IMR-90 (cell line): ENCODE results near the gene PKD1L1. TPM values are rescaled to one million over a fixed set of nuclear protein-coding genes. Genes with fewer than 3 reads are reported as not detected.

Source experiments
- ATAC-seq: fragments of 200-7000 bp; cut with Tn5 transposase; 2 replicates; pipeline ENCODE4 v1.9.1; 2020; ENCODE audit warnings: low read depth, mild to moderate bottlenecking, moderate library complexity
- BruUV-seq: library from RNA; stranded (reverse); fragments of 400-500 nt; replicated peaks from 2 replicates; lab custom pipeline; 2021; lab: Mats Ljungman, UMichigan
- CTCF ChIA-PET: fragments of 300-600 bp; formaldehyde crosslinking; extraction: SDS; loops from one replicate; lab custom pipeline; 2021; ENCODE audit warnings: antibody characterized with exemption; lab: Yijun Ruan, JAX
- POLR2A ChIA-PET: fragments of 300-600 bp; sonication (Branson Sonifier 250); formaldehyde crosslinking; loops from one replicate; lab custom pipeline; 2022; ENCODE audit warnings: antibody characterized with exemption; ENCODE audit not compliant: unreplicated experiment; lab: Charles Lee
- DNase-seq: peaks from one replicate; pipeline ENCODE4 v3.0.0; 2013
- H2AFZ ChIP-seq: replicated peaks from 2 replicates; pipeline ENCODE3; 2013; ENCODE audit warnings: low read length, mild to moderate bottlenecking; ENCODE audit not compliant: poor library complexity
- H2AK5ac ChIP-seq: 2 replicates; pipeline ENCODE4 v1.6.1; 2013; ENCODE audit warnings: low read depth, low read length, inconsistent platforms
- H2AK9ac ChIP-seq: replicated peaks from 2 replicates; pipeline ENCODE3; 2013; ENCODE audit warnings: mild to moderate bottlenecking, low read depth, low read length, moderate library complexity; ENCODE audit not compliant: poor library complexity
- H2BK120ac ChIP-seq: 2 replicates; pipeline ENCODE4 v1.6.1; 2013; ENCODE audit warnings: low read depth, low read length, inconsistent platforms
- H2BK15ac ChIP-seq: 3 replicates; pipeline ENCODE4 v1.6.1; 2013; ENCODE audit warnings: low read depth, low read length, inconsistent platforms
- H2BK20ac ChIP-seq: 2 replicates; pipeline ENCODE4 v1.6.1; 2013; ENCODE audit warnings: low read depth, mild to moderate bottlenecking, inconsistent platforms, low read length, moderate library complexity
- H2BK5ac ChIP-seq: 2 replicates; pipeline ENCODE4 v1.6.1; 2013; ENCODE audit warnings: mild to moderate bottlenecking, low read depth, low read length, inconsistent platforms; ENCODE audit not compliant: poor library complexity, severe bottlenecking
- H3K14ac ChIP-seq: replicated peaks from 2 replicates; pipeline ENCODE4 v1.6.1; 2013; ENCODE audit warnings: low read depth, low read length, inconsistent platforms
- H3K18ac ChIP-seq: 2 replicates; pipeline ENCODE4 v1.6.1; 2013; ENCODE audit warnings: low read depth, low read length, control low read depth
- H3K23ac ChIP-seq: 2 replicates; pipeline ENCODE4 v1.6.1; 2013; ENCODE audit warnings: low read depth, low read length, inconsistent platforms
- H3K27ac ChIP-seq: 2 replicates; pipeline ENCODE4 v1.5.1; 2013; ENCODE audit warnings: mild to moderate bottlenecking, control low read depth, low read length; ENCODE audit not compliant: insufficient read depth
- H3K27me3 ChIP-seq: 2 replicates; pipeline ENCODE4 v1.6.1; 2013; ENCODE audit warnings: low read length; ENCODE audit not compliant: control insufficient read depth, insufficient read depth
- H3K36me3 ChIP-seq: 2 replicates; pipeline ENCODE4 v1.6.1; 2013; ENCODE audit warnings: low read length, mixed read lengths; ENCODE audit not compliant: control insufficient read depth, insufficient read depth
- H3K4ac ChIP-seq: 2 replicates; pipeline ENCODE4 v1.6.1; 2013; ENCODE audit warnings: low read depth, low read length, inconsistent platforms
- H3K4me1 ChIP-seq: 2 replicates; pipeline ENCODE4 v1.6.1; 2013; ENCODE audit warnings: low read length, mixed read lengths; ENCODE audit not compliant: control insufficient read depth, insufficient read depth
- H3K4me2 ChIP-seq: 2 replicates; pipeline ENCODE4 v1.6.1; 2013; ENCODE audit warnings: low read depth, mild to moderate bottlenecking, control low read depth, low read length, moderate library complexity
- H3K4me3 ChIP-seq: 2 replicates; pipeline ENCODE4 v1.5.1; 2013; ENCODE audit warnings: low read depth, mild to moderate bottlenecking, control low read depth, low read length, moderate library complexity; ENCODE audit not compliant: insufficient read depth
- H3K56ac ChIP-seq: 2 replicates; pipeline ENCODE4 v1.6.1; 2013; ENCODE audit warnings: low read length, inconsistent platforms; ENCODE audit not compliant: insufficient read depth; ENCODE audit errors: extremely low read depth
- H3K79me1 ChIP-seq, 2 experiments: 2 replicates each; pipeline ENCODE4 v1.6.1; 2013; ENCODE audit warnings: low read length in 2 of 2, inconsistent platforms in 1 of 2, low read depth in 1 of 2
- H3K9ac ChIP-seq: 2 replicates; pipeline ENCODE4 v1.6.1; 2013; ENCODE audit warnings: low read depth, low read length, control low read depth
- H3K9me1 ChIP-seq: 2 replicates; pipeline ENCODE4 v1.6.1; 2013; ENCODE audit warnings: low read length, inconsistent platforms; ENCODE audit not compliant: insufficient read depth
- H3K9me3 ChIP-seq: 2 replicates; pipeline ENCODE4 v1.6.1; 2013; ENCODE audit warnings: low read length; ENCODE audit not compliant: control insufficient read depth, insufficient read depth
- H4K20me1 ChIP-seq: 2 replicates; pipeline ENCODE4 v1.6.1; 2013; ENCODE audit warnings: low read length, inconsistent platforms; ENCODE audit not compliant: insufficient read depth
- H4K5ac ChIP-seq: 2 replicates; pipeline ENCODE4 v1.6.1; 2013; ENCODE audit warnings: mild to moderate bottlenecking, low read depth, low read length, control low read depth
- H4K8ac ChIP-seq, 2 experiments: 2 replicates each; pipeline ENCODE4 v1.6.1; 2013; ENCODE audit warnings: low read depth in 2 of 2, low read length in 2 of 2, control low read depth in 1 of 2, inconsistent platforms in 1 of 2
- H4K91ac ChIP-seq: 2 replicates; pipeline ENCODE4 v1.6.1; 2013; ENCODE audit warnings: low read depth, low read length, inconsistent platforms; ENCODE audit not compliant: insufficient read depth
- CEBPB ChIP-seq: IDR thresholded peaks from 2 replicates; pipeline ENCODE4 v1.6.1; 2012; ENCODE audit warnings: low read depth, low read length, improper control_type of control experiment
- CHD1 ChIP-seq: IDR thresholded peaks from 2 replicates; pipeline ENCODE4 v1.6.1; 2012; ENCODE audit warnings: low read depth, low read length, improper control_type of control experiment
- FOS ChIP-seq: fragments of 150-350 bp; IDR thresholded peaks from 2 replicates; pipeline ENCODE4 v1.6.1; 2016; ENCODE audit warnings: low read depth, low read length
- MAZ ChIP-seq: IDR thresholded peaks from 2 replicates; pipeline ENCODE4 v1.6.1; 2012; ENCODE audit warnings: low read depth, mild to moderate bottlenecking, low read length, improper control_type of control experiment, moderate library complexity, borderline replicate concordance
- MXI1 ChIP-seq: IDR thresholded peaks from 2 replicates; pipeline ENCODE4 v1.6.1; 2012; ENCODE audit warnings: low read depth, mild to moderate bottlenecking, low read length, moderate library complexity, borderline replicate concordance
- NFE2L2 ChIP-seq: fragments of 150-350 bp; IDR thresholded peaks from 2 replicates; pipeline ENCODE4 v1.6.1; 2016; ENCODE audit warnings: low read depth, mild to moderate bottlenecking, low read length
- POLR2A ChIP-seq: IDR thresholded peaks from 2 replicates; pipeline ENCODE4 v1.6.1; 2012; ENCODE audit warnings: mild to moderate bottlenecking, low read depth, low read length
- RAD21 ChIP-seq: IDR thresholded peaks from 2 replicates; pipeline ENCODE4 v1.6.1; 2012; ENCODE audit warnings: low read length, improper control_type of control experiment
- RCOR1 ChIP-seq: IDR thresholded peaks from 2 replicates; pipeline ENCODE4 v1.6.1; 2012; ENCODE audit warnings: mild to moderate bottlenecking, low read length, improper control_type of control experiment; ENCODE audit not compliant: insufficient replicate concordance
- SMC3 ChIP-seq: fragments of 150-350 bp; IDR thresholded peaks from 2 replicates; pipeline ENCODE4 v1.6.1; 2016; ENCODE audit warnings: low read depth, mild to moderate bottlenecking, antibody characterized with exemption, low read length, moderate library complexity
- WGBS, 2 experiments: methylation state at CpG; one replicate each; pipeline versions ENCODE4 v1.1.5 to v1.1.7; 2013; ENCODE audit warnings: missing lambda C conversion rate in 2 of 2; ENCODE audit not compliant: insufficient read length in 1 of 2; ENCODE audit errors: extremely low coverage in 2 of 2; 5-methylcytosine and 5-hydroxymethylcytosine counted together
- dilution Hi-C: fragments of 300-500 bp; cut with HindIII; formaldehyde crosslinking; loops from one replicate; pipeline ENCODE4 v1.14.3; 2018; ENCODE audit warnings: low sequenced_read_pairs; ENCODE audit not compliant: unreplicated experiment
- in situ Hi-C: fragments of 300-500 bp; cut with MboI; formaldehyde crosslinking; loops from 3 replicates; pipeline ENCODE4 v1.14.3; 2019; ENCODE audit warnings: low sequenced_read_pairs, inconsistent platforms, mixed read lengths
- intact Hi-C: fragments of 100-400 bp; cut with micrococcal nuclease; formaldehyde crosslinking; loops from 2 replicates; pipeline ENCODE4 v1.10.0; 2022
- polyA plus RNA-seq, 3 experiments: library from polyadenylated mRNA; depleted of rRNA; stranded (reverse); fragments of >200 nt; gene quantifications; 2 replicates each; pipeline ENCODE4 v1.2.3, GENCODE V29; 2012; ENCODE audit warnings: low replicate concordance in 1 of 3
- total RNA-seq: library from RNA; depleted of rRNA; stranded (reverse); fragments of >200 nt; gene quantifications from 2 replicates; pipeline ENCODE4 v1.2.3, GENCODE V29; 2012
- TF ChIP-seq, protein P1 (sequence below): conservative IDR thresholded peaks from 2 replicates; pipeline ENCODE4 v1.5.1; 2012; ENCODE audit warnings: mild to moderate bottlenecking, low read depth, low read length, improper control_type of control experiment

The PKD1L1 gene
- total and polyA plus RNA-seq, 2 of the 4 experiments (the other 2 are of a cell fraction), result under 0.01 to 0.15 TPM

DNA sequence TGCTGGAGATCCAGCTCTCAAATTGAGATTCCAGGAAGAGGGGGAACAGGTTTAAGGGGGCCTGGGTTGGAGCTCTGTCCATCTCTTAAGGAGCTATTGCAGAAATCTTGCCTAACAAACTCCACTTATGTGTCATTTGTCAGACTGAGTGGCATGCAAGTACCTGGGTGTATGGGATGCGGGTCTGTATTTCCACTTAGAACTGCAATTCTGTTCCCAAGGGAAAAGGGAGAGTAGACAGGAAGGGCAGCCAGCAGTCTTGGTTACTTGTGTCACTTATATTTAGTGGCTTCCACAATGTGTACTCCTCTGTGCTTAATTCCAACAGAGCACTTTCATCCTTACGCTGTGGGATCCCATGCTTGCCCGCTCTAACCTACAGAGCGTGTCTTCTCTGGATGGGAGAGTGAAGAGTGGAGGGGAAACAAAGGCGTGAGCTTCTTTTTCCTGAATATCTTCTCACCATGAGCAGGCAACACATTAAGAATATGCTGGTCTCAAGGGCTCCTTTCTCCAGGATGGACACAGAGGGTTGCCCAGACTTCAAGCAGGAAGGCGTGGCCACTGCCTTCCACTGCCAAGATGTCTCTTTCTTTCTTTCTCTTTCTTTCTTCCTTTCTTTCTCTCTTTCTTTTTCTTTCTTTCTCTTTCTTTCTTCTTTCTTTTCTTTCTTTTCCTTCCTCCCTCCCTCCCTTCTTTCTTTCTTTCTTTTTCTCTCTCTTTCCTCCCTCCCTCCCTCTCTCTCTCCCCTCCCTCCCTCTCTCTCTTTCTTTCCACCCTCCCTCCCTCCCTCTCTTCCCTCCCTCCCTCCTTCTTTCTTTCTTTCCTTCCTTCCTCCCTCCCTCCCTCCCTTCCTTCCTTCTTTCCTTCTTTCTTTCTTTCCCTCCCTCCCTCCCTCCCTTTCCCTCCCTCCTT is 212.6 kb downstream of the PKD1L1 start:
- no peak overlapping the region for H3K4me3 ChIP-seq
- no peak overlapping the region for H2AK5ac ChIP-seq
- dilution Hi-C loops, result no loop called here
- in situ Hi-C loops, result no loop called here
- no peak overlapping the region for H2BK120ac ChIP-seq
- DNase-seq, result no peak
- H3K14ac ChIP-seq, result no peak overlapping the region
- H4K91ac ChIP-seq, result 0 out of 2 replicates have a peak overlapping the region, but pooled peaks have one; percentile 36
- no peaks in the 10 kb centered on the region for H3K9me3 ChIP-seq
- intact Hi-C loops, result no loop called here
- ChIA-PET CTCF (no interaction called here), POLR2A (no interaction called here)
- H3K4ac ChIP-seq, result peak overlapping the region; percentile 59
- H3K18ac ChIP-seq, result no peak overlapping the region
- BruUV-seq, result no TSS peak
- no peak overlapping the region for H3K4me2 ChIP-seq
- no peaks in the 10 kb centered on the region for H3K79me1 ChIP-seq
- H4K5ac ChIP-seq, result no peak overlapping the region
- no peak overlapping the region for H3K23ac ChIP-seq
- no peak for ATAC-seq
- H3K9ac ChIP-seq, result no peak overlapping the region
- 100% methylated on average over 1 of the region's 6 CpGs; no CpG with 5 or more reads in 1 of the 2 experiments for WGBS, 2 experiments
- H2AFZ ChIP-seq, result no peak overlapping the region
- TF ChIP-seq SMC3 (no peak), NFE2L2 (no peak), FOS (no peak), RAD21 (no peak), MAZ (no peak), POLR2A (no peak), CHD1 (no peak), MXI1 (no peak), CEBPB (no peak), RCOR1 (no peak)
- TF ChIP-seq, protein P1, sequence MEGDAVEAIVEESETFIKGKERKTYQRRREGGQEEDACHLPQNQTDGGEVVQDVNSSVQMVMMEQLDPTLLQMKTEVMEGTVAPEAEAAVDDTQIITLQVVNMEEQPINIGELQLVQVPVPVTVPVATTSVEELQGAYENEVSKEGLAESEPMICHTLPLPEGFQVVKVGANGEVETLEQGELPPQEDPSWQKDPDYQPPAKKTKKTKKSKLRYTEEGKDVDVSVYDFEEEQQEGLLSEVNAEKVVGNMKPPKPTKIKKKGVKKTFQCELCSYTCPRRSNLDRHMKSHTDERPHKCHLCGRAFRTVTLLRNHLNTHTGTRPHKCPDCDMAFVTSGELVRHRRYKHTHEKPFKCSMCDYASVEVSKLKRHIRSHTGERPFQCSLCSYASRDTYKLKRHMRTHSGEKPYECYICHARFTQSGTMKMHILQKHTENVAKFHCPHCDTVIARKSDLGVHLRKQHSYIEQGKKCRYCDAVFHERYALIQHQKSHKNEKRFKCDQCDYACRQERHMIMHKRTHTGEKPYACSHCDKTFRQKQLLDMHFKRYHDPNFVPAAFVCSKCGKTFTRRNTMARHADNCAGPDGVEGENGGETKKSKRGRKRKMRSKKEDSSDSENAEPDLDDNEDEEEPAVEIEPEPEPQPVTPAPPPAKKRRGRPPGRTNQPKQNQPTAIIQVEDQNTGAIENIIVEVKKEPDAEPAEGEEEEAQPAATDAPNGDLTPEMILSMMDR, result no peak
- 0 out of 3 replicates have a peak overlapping the region, but pooled peaks have one; percentile 32 for H2BK15ac ChIP-seq
- H2BK5ac ChIP-seq, result no peak overlapping the region
- peaks cover 10% of the 10 kb centered on the region; the same call in 1 of the 2 replicates for H3K9me1 ChIP-seq
- H2AK9ac ChIP-seq, result no peak overlapping the region
- H3K27ac ChIP-seq, result no peak overlapping the region
- H3K4me1 ChIP-seq, result peaks cover 6% of the 10 kb centered on the region
- no peaks in the 10 kb centered on the region for H3K36me3 ChIP-seq
- H4K20me1 ChIP-seq, result no peaks in the 10 kb centered on the region
- H4K8ac ChIP-seq, result no peak overlapping the region
- no peak overlapping the region; the same call in 1 of the 2 replicates for H2BK20ac ChIP-seq
- H3K56ac ChIP-seq, result no peak overlapping the region
- no peaks in the 10 kb centered on the region for H3K27me3 ChIP-seq
